CD8-positive, alpha-beta memory T cell (primary cell): ENCODE measurements around the gene NDUFV1. TPM values are rescaled to one million over a fixed set of nuclear protein-coding genes. Genes with fewer than 3 reads are reported as not detected.
A peak's percentile ranks its signal among the peaks of the same experiment; 100 is the strongest.

Experiments used
- CTCF ChIA-PET: fragments of 350-600 bp; sonication (Branson Sonifier 250); formaldehyde crosslinking; loops from one replicate; lab custom pipeline; 2021; ENCODE audit warnings: antibody characterized with exemption; lab: Charles Lee
- POLR2A ChIA-PET: fragments of 350-600 bp; sonication (Branson Sonifier 250); formaldehyde crosslinking; loops from one replicate; lab custom pipeline; 2021; ENCODE audit warnings: antibody characterized with exemption; lab: Charles Lee
- DNase-seq, 5 donors: peaks; one replicate each; pipeline versions ENCODE4 v3.0.0 to v3.0.0-alpha.2; 2020 to 2022; ENCODE audit warnings: mixed read lengths in 1 of 5
- H3K27ac ChIP-seq: one replicate; pipeline ENCODE4 v1.7.0; 2013; ENCODE audit warnings: low read depth, mild to moderate bottlenecking, low read length, moderate library complexity
- H3K27me3 ChIP-seq: 2 replicates; pipeline ENCODE4 v1.7.0; 2013; ENCODE audit warnings: low read length, mild to moderate bottlenecking; ENCODE audit not compliant: insufficient read depth, poor library complexity, severe bottlenecking
- H3K36me3 ChIP-seq: 2 replicates; pipeline ENCODE4 v1.7.0; 2013; ENCODE audit warnings: mild to moderate bottlenecking, low read length, moderate library complexity; ENCODE audit not compliant: insufficient read depth
- H3K4me1 ChIP-seq: 2 replicates; pipeline ENCODE4 v1.7.0; 2013; ENCODE audit warnings: mild to moderate bottlenecking, low read length, moderate library complexity; ENCODE audit not compliant: insufficient read depth
- H3K4me3 ChIP-seq: 2 replicates; pipeline ENCODE4 v1.7.0; 2013; ENCODE audit warnings: mild to moderate bottlenecking, low read length
- H3K9me3 ChIP-seq: 2 replicates; pipeline ENCODE4 v1.7.0; 2013; ENCODE audit warnings: mild to moderate bottlenecking, low read length
- H3K27ac Mint-ChIP-seq, 8 donors: one replicate each; pipeline ENCODE4 v1.8.0; 2020 to 2021; ENCODE audit warnings: mixed read lengths in 8 of 8, mild to moderate bottlenecking in 6 of 8, inconsistent platforms in 3 of 8, moderate library complexity in 3 of 8
- H3K27me3 Mint-ChIP-seq, 2 donors: one replicate each; pipeline ENCODE4 v1.8.0; 2020 to 2021; ENCODE audit warnings: mixed read lengths in 2 of 2, mild to moderate bottlenecking in 1 of 2, moderate library complexity in 1 of 2
- H3K36me3 Mint-ChIP-seq, 3 donors: one replicate each; pipeline ENCODE4 v1.8.0; 2020 to 2021; ENCODE audit warnings: mixed read lengths in 3 of 3, inconsistent platforms in 1 of 3, mild to moderate bottlenecking in 1 of 3
- H3K4me1 Mint-ChIP-seq, 3 donors: one replicate each; pipeline ENCODE4 v1.8.0; 2020 to 2021; ENCODE audit warnings: mixed read lengths in 3 of 3, inconsistent platforms in 1 of 3, mild to moderate bottlenecking in 1 of 3
- H3K4me3 Mint-ChIP-seq, 7 donors: one replicate each; pipeline ENCODE4 v1.8.0; 2020 to 2021; ENCODE audit warnings: mixed read lengths in 7 of 7, mild to moderate bottlenecking in 6 of 7, moderate library complexity in 4 of 7, inconsistent platforms in 2 of 7
- H3K9me3 Mint-ChIP-seq, 5 donors: one replicate each; pipeline ENCODE4 v1.8.0; 2020 to 2022; ENCODE audit warnings: mixed read lengths in 5 of 5, mild to moderate bottlenecking in 3 of 5, moderate library complexity in 2 of 5, inconsistent platforms in 1 of 5
- polyA plus RNA-seq: library from polyadenylated mRNA; unstranded; fragments of 300-500 nt; fragmentation: Illumina TruSeq; gene quantifications from one replicate; pipeline ENCODE4 v1.2.3, GENCODE V29; 2021
- total RNA-seq, 2 experiments: library from RNA; stranded (reverse); gene quantifications; one replicate each; pipeline ENCODE4 v1.2.3, GENCODE V29; 2021

The NDUFV1 gene
- total and polyA plus RNA-seq, 3 experiments from 2014 or later = 140 to 326 (median 321) TPM

GRCh38 chr11:67642173-67643120 is 35.7 kb downstream of the NDUFV1 start:
- Histone ChIP-seq H3K27me3 (no peaks in the 10 kb centered on the region), H3K36me3 (no peaks in the 10 kb centered on the region), H3K27ac (no peak overlapping the region), H3K9me3 (no peaks in the 10 kb centered on the region), H3K4me3 (no peak overlapping the region), H3K4me1 (peaks cover 15% of the 10 kb centered on the region)
- Mint-ChIP-seq H3K27me3 (no peaks in the 10 kb centered on the region), H3K36me3 (no peaks in the 10 kb centered on the region), H3K4me1 (peaks cover 13 to 24% (median 13%) of the 10 kb centered on the region in 3 donors), H3K4me3 (no peak overlapping the region), H3K9me3 (no peaks in the 10 kb centered on the region), H3K27ac (no peak overlapping the region)
- no peak for DNase-seq
- ChIA-PET CTCF (no interaction called here), POLR2A (no interaction called here)

GRCh38 chr11:67644042-67644441 is 37.3 kb downstream of the NDUFV1 start:
- no peak for DNase-seq
- CTCF ChIA-PET = interaction anchor here (1.4 kb wide), 1 partner anchor 14 kb away, joined by 3 read pairs; the partner anchor contains the start of gene NUDT8

GRCh38 chr11:67644472-67645418 is 38.0 kb downstream of the NDUFV1 start:
- no peaks in the 10 kb centered on the region for H3K9me3 ChIP-seq
- H3K36me3 Mint-ChIP-seq = no peaks in the 10 kb centered on the region
- H3K27me3 ChIP-seq = no peaks in the 10 kb centered on the region
- H3K4me3 ChIP-seq = no peak overlapping the region
- H3K4me1 ChIP-seq = peaks cover 38% of the 10 kb centered on the region
- ChIA-PET POLR2A (interaction anchor here (0.5 to 1.2 kb wide), 2 partner anchors 16 to 64 kb away, joined by 3 read pairs; no protein-coding TSS in a partner anchor), CTCF (interaction anchor here (1.1 to 9.3 kb wide), 3 partner anchors 15 to 30 kb away, joined by 3 to 80 read pairs (median 3); partner anchors contain the start of gene NUDT8)
- no peak overlapping the region for H3K27ac Mint-ChIP-seq
- no peaks in the 10 kb centered on the region for H3K9me3 Mint-ChIP-seq
- peaks cover 28 to 47% (median 33%) of the 10 kb centered on the region in 3 donors for H3K4me1 Mint-ChIP-seq
- no peaks in the 10 kb centered on the region for H3K36me3 ChIP-seq
- H3K27me3 Mint-ChIP-seq = no peaks in the 10 kb centered on the region
- no peak overlapping the region for H3K27ac ChIP-seq
- peak overlapping the region in 1 of 7 donors; percentile 51 for H3K4me3 Mint-ChIP-seq
- DNase-seq = peak in 1 of 5 donors; percentile 43

More at GRCh38 chr11:67644042-67644441, 37.3 kb downstream of the NDUFV1 start:
- H3K9me3 ChIP-seq = no peaks in the 10 kb centered on the region
- no peaks in the 10 kb centered on the region for H3K27me3 Mint-ChIP-seq
- peaks cover 21 to 40% (median 26%) of the 10 kb centered on the region in 3 donors for H3K4me1 Mint-ChIP-seq
- H3K4me3 ChIP-seq = no peak overlapping the region
- no peaks in the 10 kb centered on the region for H3K36me3 ChIP-seq
- H3K27me3 ChIP-seq = no peaks in the 10 kb centered on the region
- POLR2A ChIA-PET = no interaction called here
- H3K4me1 ChIP-seq = peaks cover 31% of the 10 kb centered on the region
- H3K4me3 Mint-ChIP-seq = peak overlapping the region in 1 of 7 donors; percentile 51
- H3K9me3 Mint-ChIP-seq = no peaks in the 10 kb centered on the region
- no peaks in the 10 kb centered on the region for H3K36me3 Mint-ChIP-seq
- peak overlapping the region in 1 of 8 donors; percentile 63 for H3K27ac Mint-ChIP-seq
- no peak overlapping the region for H3K27ac ChIP-seq

GRCh38 chr11:67645521-67646461 is 39.1 kb downstream of the NDUFV1 start:
- Mint-ChIP-seq H3K27ac (peak overlapping the region in 6 of 8 donors; percentile 31 to 91 (median 66)), H3K27me3 (no peaks in the 10 kb centered on the region), H3K36me3 (peaks cover 0 to 4% (median 0%) of the 10 kb centered on the region in 3 donors), H3K4me1 (peaks cover 37 to 53% (median 43%) of the 10 kb centered on the region in 3 donors), H3K9me3 (no peaks in the 10 kb centered on the region), H3K4me3 (peak overlapping the region in 4 of 7 donors; percentile 36 to 77 (median 54))
- ChIA-PET CTCF (interaction anchor here (1.0 to 9.3 kb wide), 6 partner anchors 8 to 68 kb away, joined by 3 to 80 read pairs (median 3); partner anchors contain the start of gene NUDT8), POLR2A (interaction anchor here (1.2 kb wide), 1 partner anchor 17 kb away, joined by 3 read pairs; no protein-coding TSS in a partner anchor)
- H3K36me3 ChIP-seq = no peaks in the 10 kb centered on the region
- DNase-seq = peak in 1 of 5 donors; percentile 45
- H3K9me3 ChIP-seq = no peaks in the 10 kb centered on the region
- H3K27ac ChIP-seq = no peak overlapping the region
- no peaks in the 10 kb centered on the region for H3K27me3 ChIP-seq
- H3K4me1 ChIP-seq = peaks cover 44% of the 10 kb centered on the region
- H3K4me3 ChIP-seq = peak overlapping the region; percentile 26

- H3K27ac ChIP-seq = no peak overlapping the region
- peaks cover 44% of the 10 kb centered on the region for H3K4me1 ChIP-seq
- H3K36me3 ChIP-seq = no peaks in the 10 kb centered on the region
- H3K27me3 ChIP-seq = no peaks in the 10 kb centered on the region
- peak in 4 of 5 donors; percentile 25 to 60 (median 34) for DNase-seq
- ChIA-PET POLR2A (interaction anchor here (1.2 kb wide), 1 partner anchor 18 kb away, joined by 4 read pairs; no protein-coding TSS in a partner anchor), CTCF (interaction anchor here (1.0 to 9.3 kb wide), 5 partner anchors 9 to 67 kb away, joined by 3 to 80 read pairs (median 3); partner anchors contain the start of gene NUDT8)
- H3K4me1 Mint-ChIP-seq = peaks cover 39 to 53% (median 49%) of the 10 kb centered on the region in 3 donors
- H3K9me3 ChIP-seq = no peaks in the 10 kb centered on the region
- H3K4me3 Mint-ChIP-seq = peak overlapping the region; percentile 36 to 80 (median 75)
- peaks cover 0 to 4% (median 0%) of the 10 kb centered on the region in 3 donors for H3K36me3 Mint-ChIP-seq
- H3K9me3 Mint-ChIP-seq = no peaks in the 10 kb centered on the region
- peak overlapping the region in 7 of 8 donors; percentile 31 to 94 (median 58) for H3K27ac Mint-ChIP-seq
- H3K4me3 ChIP-seq = peak overlapping the region; percentile 26
- no peaks in the 10 kb centered on the region for H3K27me3 Mint-ChIP-seq
These were observed 40.0 kb downstream of the NDUFV1 start for GRCh38 chr11:67646535-67647336.

- Mint-ChIP-seq H3K36me3 (peaks cover 0 to 4% (median 0%) of the 10 kb centered on the region in 3 donors), H3K4me3 (peak overlapping the region in 1 of 7 donors; percentile 34), H3K27me3 (no peaks in the 10 kb centered on the region), H3K4me1 (peaks cover 39 to 53% (median 49%) of the 10 kb centered on the region in 3 donors), H3K9me3 (no peaks in the 10 kb centered on the region), H3K27ac (peak overlapping the region in 4 of 8 donors; percentile 32 to 73 (median 68))
- no peaks in the 10 kb centered on the region for H3K9me3 ChIP-seq
- POLR2A ChIA-PET = interaction anchor here (1.2 kb wide), 1 partner anchor 19 kb away, joined by 4 read pairs; no protein-coding TSS in a partner anchor
- DNase-seq = peak in 1 of 5 donors; percentile 41
- H3K27ac ChIP-seq = no peak overlapping the region
- H3K4me3 ChIP-seq = no peak overlapping the region
- CTCF ChIA-PET = interaction anchor here (1.8 to 9.3 kb wide), 3 partner anchors 8 to 18 kb away, joined by 6 to 80 read pairs (median 8); partner anchors contain the start of genes NUDT8 and TBX10
- H3K27me3 ChIP-seq = no peaks in the 10 kb centered on the region
- no peaks in the 10 kb centered on the region for H3K36me3 ChIP-seq
- peaks cover 44% of the 10 kb centered on the region for H3K4me1 ChIP-seq
These were observed 40.7 kb downstream of the NDUFV1 start for GRCh38 chr11:67647471-67647870.
